Stomach (tissue), 9 donors: Measurements from ENCODE around the gene BEST1. TPM values are rescaled to one million over a fixed set of nuclear protein-coding genes. Genes with fewer than 3 reads are reported as not detected.
A peak's percentile ranks its signal among the peaks of the same experiment; 100 is the strongest.

Source experiments
- DNase-seq, 2 donors: peaks; one replicate each; pipeline versions ENCODE4 v3.0.0 to v3.0.0-alpha.2; 2013 to 2019
- H3K27ac ChIP-seq, 5 donors: fragments of 200-600 bp in 4 of 5; sonication (generic) in 4 of 5; one replicate each; pipeline ENCODE4 v1.5.1; 2013 to 2019; ENCODE audit warnings: mild to moderate bottlenecking in 1 of 5, moderate library complexity in 1 of 5
- H3K27me3 ChIP-seq, 3 donors: fragments of 200-600 bp; sonication (generic); one replicate each; pipeline ENCODE4 v1.5.1; 2017 to 2019; ENCODE audit warnings: mixed run types in 1 of 3
- H3K36me3 ChIP-seq, 4 donors: fragments of 200-600 bp; sonication (generic); 1 replicate in 3 of 4; 2 replicates in 1 of 4; pipeline ENCODE4 v1.5.1; 2016 to 2019
- H3K4me1 ChIP-seq, 4 donors: fragments of 200-600 bp; sonication (generic); one replicate each; pipeline ENCODE4 v1.5.1; 2016 to 2019
- H3K4me3 ChIP-seq, 4 donors: fragments of 200-600 bp; sonication (generic) in 3 of 4; one replicate each; pipeline ENCODE4 v1.5.1; 2016 to 2019; ENCODE audit warnings: mild to moderate bottlenecking in 1 of 4
- H3K9me3 ChIP-seq, 4 donors: fragments of 200-600 bp; sonication (generic); one replicate each; pipeline ENCODE4 v1.5.1; 2016 to 2019
- EP300 ChIP-seq: sonication (generic); formaldehyde crosslinking; IDR thresholded peaks from one replicate; pipeline ENCODE4 v1.6.1; 2017; ENCODE audit warnings: antibody characterized with exemption
- POLR2A ChIP-seq, 4 donors: fragments of 450-650 bp; IDR thresholded peaks; one replicate each; pipeline ENCODE4 v1.6.1; 2016; ENCODE audit warnings: antibody characterized with exemption in 4 of 4, control low read depth in 2 of 4, mild to moderate bottlenecking in 1 of 4, moderate library complexity in 1 of 4
- POLR2AphosphoS5 ChIP-seq, 3 donors: sonication (generic); formaldehyde crosslinking; IDR thresholded peaks; one replicate each; pipeline ENCODE4 v1.6.1; 2016; ENCODE audit warnings: antibody characterized with exemption in 3 of 3
- WGBS, 5 donors: extraction: QIAGEN DNeasy Blood & Tissue Kit in 3 of 5; methylation state at CpG; one replicate each; pipeline versions ENCODE4 v1.1.5 to v1.1.7; 2013 to 2018; 5-methylcytosine and 5-hydroxymethylcytosine counted together
- intact Hi-C: fragments of 100-400 bp; cut with DNase I; formaldehyde crosslinking; loops from one replicate; pipeline ENCODE4 v1.15.1; 2023; ENCODE audit warnings: low total_unique reads
- polyA plus RNA-seq, 3 donors: library from polyadenylated mRNA; stranded (reverse); fragments of 200-250 nt; gene quantifications; one replicate each; pipeline ENCODE4 v1.2.3, GENCODE V29; 2013
- total RNA-seq, 5 donors: library from RNA; depleted of rRNA; stranded (reverse); fragments of >200 nt; gene quantifications; one replicate each; pipeline versions ENCODE4 v1.1.0 to v1.2.3, GENCODE V29; 2014 to 2016
- TF ChIP-seq, protein P1 (sequence below), 7 experiments: fragments of 450-650 bp in 4 of 7; fragments of 200-600 bp in 3 of 7; sonication (generic) in 3 of 7; IDR thresholded peaks; one replicate each; pipeline ENCODE4 v1.5.1; 2016 to 2019; ENCODE audit warnings: antibody characterized with exemption in 7 of 7, control low read depth in 2 of 7, mild to moderate bottlenecking in 1 of 7
- donor health status: healthy with polysubstance abuse.
- donor health status: Bipolar disorder and iron deficiency.
- donor health status: healthy.

Gene BEST1
- total and polyA plus RNA-seq, 8 donors: 1.2 to 27.4 (median 3.7) TPM; not detected in 1

DNA sequence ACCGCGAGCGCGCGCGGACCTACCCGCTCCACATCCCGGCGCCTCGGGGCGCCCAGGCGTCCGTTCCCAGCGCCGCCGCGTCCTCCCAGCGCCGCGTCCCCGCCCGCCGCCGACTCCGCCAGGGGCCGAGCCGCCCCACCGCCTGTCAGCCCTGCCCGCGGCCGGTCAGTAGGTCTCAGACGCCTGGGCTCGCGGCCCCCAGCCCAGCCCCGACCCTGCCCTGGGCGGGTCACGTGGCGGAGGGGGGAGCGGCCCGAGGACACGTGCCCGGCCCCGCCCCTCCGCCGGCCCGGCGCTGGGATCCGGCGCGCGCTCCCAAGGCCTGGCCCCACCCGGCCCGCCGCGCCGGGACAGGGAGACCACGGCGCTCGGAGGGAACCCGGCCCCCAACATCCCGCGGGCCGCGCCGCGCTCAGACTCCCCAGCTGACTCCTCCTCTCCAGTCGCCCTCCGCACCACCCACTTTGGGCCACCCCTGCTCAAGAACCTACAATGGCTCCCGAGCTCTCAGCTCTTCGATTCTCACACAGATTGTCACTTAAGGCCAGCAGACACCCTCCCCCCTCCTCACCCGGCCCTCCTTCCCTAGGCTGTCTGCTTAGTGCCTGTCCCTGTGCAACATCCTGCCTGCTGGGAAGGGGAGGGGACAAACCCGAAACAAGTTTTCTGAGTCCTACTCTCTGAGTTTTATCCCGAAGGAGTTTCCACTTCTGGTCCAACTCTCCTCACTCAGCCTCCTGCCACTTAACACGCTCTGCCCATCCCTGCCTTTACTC is 32.6 kb upstream of the BEST1 start, which contains the start of gene RAB3IL1:
Gene RAB3IL1 (minus strand): TSS at position 233 of the 776 bp plus-strand sequence. CDS start 199 bp downstream, at position 34.
- Histone ChIP-seq H3K4me1 (peaks cover 21 to 48% (median 35%) of the 10 kb centered on the region in 4 donors), H3K9me3 (no peaks in the 10 kb centered on the region), H3K27ac (peak within 1 kb of the TSS in 4 of 5 donors; percentile 73 to 85 (median 74)), H3K27me3 (peaks cover 0 to 48% (median 14%) of the 10 kb centered on the region in 3 donors), H3K36me3 (no peaks in the 10 kb centered on the region), H3K4me3 (peak within 1 kb of the TSS; percentile 59 to 64 (median 61))
- intact Hi-C loops: no loop called here
- peak; percentile 56 to 88 for DNase-seq
- peak in 1 of 3 donors; percentile 4 for TF ChIP-seq POLR2AphosphoS5 (IDR thresholded peaks at IDR 0.05)
- TF ChIP-seq, protein P1, sequence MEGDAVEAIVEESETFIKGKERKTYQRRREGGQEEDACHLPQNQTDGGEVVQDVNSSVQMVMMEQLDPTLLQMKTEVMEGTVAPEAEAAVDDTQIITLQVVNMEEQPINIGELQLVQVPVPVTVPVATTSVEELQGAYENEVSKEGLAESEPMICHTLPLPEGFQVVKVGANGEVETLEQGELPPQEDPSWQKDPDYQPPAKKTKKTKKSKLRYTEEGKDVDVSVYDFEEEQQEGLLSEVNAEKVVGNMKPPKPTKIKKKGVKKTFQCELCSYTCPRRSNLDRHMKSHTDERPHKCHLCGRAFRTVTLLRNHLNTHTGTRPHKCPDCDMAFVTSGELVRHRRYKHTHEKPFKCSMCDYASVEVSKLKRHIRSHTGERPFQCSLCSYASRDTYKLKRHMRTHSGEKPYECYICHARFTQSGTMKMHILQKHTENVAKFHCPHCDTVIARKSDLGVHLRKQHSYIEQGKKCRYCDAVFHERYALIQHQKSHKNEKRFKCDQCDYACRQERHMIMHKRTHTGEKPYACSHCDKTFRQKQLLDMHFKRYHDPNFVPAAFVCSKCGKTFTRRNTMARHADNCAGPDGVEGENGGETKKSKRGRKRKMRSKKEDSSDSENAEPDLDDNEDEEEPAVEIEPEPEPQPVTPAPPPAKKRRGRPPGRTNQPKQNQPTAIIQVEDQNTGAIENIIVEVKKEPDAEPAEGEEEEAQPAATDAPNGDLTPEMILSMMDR (IDR thresholded peaks at IDR 0.05): no peak
- WGBS, 5 donors: 2 to 5% (median 3%) methylated on average over 29 to 74 of the region's 74 CpGs

DNA sequence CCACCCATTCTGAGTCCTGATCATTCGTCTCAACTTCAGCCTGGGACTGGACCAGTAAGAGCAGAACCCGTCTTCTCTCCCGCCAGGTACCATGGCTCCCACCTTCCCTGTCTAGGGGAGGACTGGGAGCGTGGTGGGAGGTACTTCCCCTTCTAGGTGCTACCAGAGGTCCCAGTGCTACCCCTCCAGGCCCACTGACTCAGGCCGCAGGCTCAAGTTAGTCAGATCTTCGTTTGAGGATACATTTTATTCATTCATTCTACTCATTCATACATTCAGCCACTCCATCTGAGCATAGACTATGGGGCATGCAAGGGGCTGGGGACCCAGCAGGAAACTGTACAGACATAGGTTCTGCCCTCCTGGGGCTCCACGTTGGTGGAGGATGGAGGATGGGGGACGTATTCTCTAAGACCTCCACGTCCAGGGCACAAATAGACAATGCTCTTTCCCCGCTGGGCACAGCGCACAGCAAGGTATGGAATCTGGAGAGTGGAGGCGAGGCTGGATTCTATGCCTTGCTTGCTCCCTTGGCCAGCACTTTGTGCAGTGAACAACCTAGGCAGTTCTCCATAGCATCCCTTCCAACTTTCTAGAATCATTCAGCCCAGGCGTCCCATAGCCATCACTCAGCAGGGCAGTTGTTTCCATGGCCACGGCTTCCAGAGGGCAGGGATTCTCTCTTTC is 31.8 kb upstream of the BEST1 start:
- no peak for TF ChIP-seq POLR2A (IDR thresholded peaks at IDR 0.05)
- TF ChIP-seq POLR2AphosphoS5 (IDR thresholded peaks at IDR 0.05): no peak

DNA sequence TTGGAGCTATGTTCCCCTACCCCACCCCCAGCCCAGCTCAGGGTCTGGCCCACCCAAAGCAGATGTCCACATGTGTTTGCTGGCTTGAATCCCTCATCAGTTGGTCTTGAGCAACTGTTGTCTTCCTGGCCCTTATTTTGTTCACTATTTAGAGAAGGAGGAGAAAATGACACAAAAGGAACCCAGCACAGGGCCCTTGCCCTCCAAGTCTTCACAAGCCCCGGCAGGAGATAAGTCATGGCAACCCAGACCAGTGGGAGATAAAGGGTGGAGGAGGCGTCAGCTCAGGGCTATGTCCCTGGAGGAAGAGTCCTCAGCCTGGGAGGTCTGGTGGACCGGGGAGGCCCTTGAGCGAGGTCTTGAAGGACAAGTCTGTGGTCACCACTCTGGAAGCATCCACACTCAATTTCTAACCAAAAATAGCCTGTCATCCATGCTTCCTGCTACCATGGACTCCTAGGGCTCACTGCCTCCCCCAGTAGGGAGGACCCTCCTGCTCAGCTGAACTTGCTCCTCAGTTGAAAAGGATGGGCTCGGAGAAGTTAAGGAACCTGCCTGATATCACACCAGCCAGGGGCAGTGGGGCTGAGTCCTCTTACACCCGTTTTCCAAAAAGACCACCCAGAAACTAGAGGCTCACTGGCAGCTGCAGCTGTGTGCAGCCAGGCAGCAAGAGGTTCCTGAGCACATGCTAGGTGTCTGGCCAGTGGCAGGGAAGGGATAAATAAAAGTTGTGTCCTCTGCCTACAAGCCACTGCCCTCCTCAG is 31.0 kb upstream of the BEST1 start:
- intact Hi-C loops: no loop called here
- 62 to 72% (median 69%) methylated on average over 6 of the region's 6 CpGs for WGBS, 5 donors
- no peaks in the 10 kb centered on the region for H3K36me3 ChIP-seq
- H3K4me1 ChIP-seq: peaks cover 36 to 53% (median 42%) of the 10 kb centered on the region in 4 donors
- peaks cover 0 to 48% (median 14%) of the 10 kb centered on the region in 3 donors for H3K27me3 ChIP-seq
- no peaks in the 10 kb centered on the region for H3K9me3 ChIP-seq
- peak overlapping the region in 4 of 5 donors; percentile 15 to 85 (median 74) for H3K27ac ChIP-seq
- DNase-seq: peak in 1 of 2 donors; percentile 51
- H3K4me3 ChIP-seq: no peak overlapping the region
- TF ChIP-seq, protein P1 (IDR thresholded peaks at IDR 0.05): no peak
- TF ChIP-seq POLR2A (IDR thresholded peaks at IDR 0.05) (no peak), EP300 (no peak), POLR2AphosphoS5 (IDR thresholded peaks at IDR 0.05) (no peak)

More for the DNA sequence above, 31.8 kb upstream of the BEST1 start:
- Histone ChIP-seq H3K27me3 (peaks cover 0 to 48% (median 14%) of the 10 kb centered on the region in 3 donors), H3K36me3 (no peaks in the 10 kb centered on the region), H3K9me3 (no peaks in the 10 kb centered on the region), H3K27ac (peak overlapping the region in 4 of 5 donors; percentile 73 to 85 (median 74)), H3K4me1 (peaks cover 29 to 48% (median 37%) of the 10 kb centered on the region in 4 donors), H3K4me3 (peak overlapping the region in 3 of 4 donors; percentile 60 to 64 (median 62))
- whole genome bisulfite sequencing, 5 donors: 74 to 82% (median 78%) methylated on average over 10 to 14 of the region's 14 CpGs
- no peak for DNase-seq
- intact Hi-C loops: no loop called here

DNA sequence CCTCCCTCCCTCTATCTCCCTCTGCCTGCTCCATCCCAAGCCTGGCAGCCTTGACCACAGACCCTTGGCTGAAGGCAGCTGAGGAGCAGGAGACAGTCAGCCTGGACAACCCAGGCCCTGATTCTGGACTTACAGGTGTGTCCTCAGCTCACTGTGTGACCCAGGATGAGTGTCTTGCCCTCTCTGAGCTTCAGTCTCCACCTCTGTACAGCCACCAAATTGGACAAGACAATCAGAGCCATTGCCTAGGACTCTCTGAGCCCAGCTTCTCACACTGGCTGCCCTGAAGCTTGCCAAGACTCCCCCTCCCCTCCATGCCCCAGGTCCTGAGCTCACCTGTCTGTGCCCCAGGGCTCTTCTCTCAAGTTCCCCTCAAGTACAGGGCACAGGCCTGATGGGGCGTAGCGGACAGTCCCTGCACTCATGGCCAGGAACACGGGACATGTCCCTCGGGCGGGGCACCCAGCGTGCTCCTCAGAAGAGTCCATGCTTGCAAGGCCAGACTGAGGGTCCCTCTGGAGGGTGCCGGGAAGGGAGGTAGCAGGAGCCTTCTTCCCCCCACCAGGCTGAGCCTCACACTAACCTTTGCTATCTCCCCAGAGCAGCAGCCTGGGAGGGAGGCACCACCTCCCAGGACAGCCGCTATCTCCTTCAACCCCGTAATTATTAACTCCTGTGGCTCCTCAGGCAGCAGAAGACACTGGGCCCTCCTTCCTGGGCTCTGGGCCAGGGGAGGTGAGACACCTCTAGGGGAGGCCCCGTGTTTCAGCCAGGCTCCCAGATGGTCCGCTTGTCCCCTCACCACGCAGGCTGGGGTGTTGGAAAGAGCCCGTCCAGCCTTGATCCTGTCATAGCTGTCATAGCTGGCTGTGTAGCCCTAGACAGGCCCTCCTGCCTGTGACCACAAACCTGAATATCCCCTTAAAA is 30.2 kb upstream of the BEST1 start:
- Histone ChIP-seq H3K4me1 (peaks cover 36 to 55% (median 44%) of the 10 kb centered on the region in 4 donors), H3K27ac (peak overlapping the region in 4 of 5 donors; percentile 15 to 85 (median 74)), H3K4me3 (no peak overlapping the region), H3K27me3 (peaks cover 0 to 48% (median 14%) of the 10 kb centered on the region in 3 donors), H3K9me3 (no peaks in the 10 kb centered on the region), H3K36me3 (no peaks in the 10 kb centered on the region)
- intact Hi-C loops: no loop called here
- 60 to 73% (median 68%) methylated on average over 11 to 13 of the region's 13 CpGs for WGBS, 5 donors
- TF ChIP-seq, protein P1 (IDR thresholded peaks at IDR 0.05): no peak
- TF ChIP-seq POLR2AphosphoS5 (IDR thresholded peaks at IDR 0.05): no peak
- TF ChIP-seq EP300: no peak
- TF ChIP-seq POLR2A (IDR thresholded peaks at IDR 0.05): no peak
- peak in 1 of 2 donors; percentile 40 for DNase-seq
